Loucy (cell line): Measurements from ENCODE around the gene SYT1.

ENCODE experiments used
- H2AFZ ChIP-seq: fragments of 200-600 bp; sonication (generic); 2 replicates; pipeline ENCODE4 v1.6.0; 2016; ENCODE audit warnings: antibody characterized with exemption, mild to moderate bottlenecking, low read length, moderate library complexity
- H3F3A ChIP-seq: fragments of 200-600 bp; 2 replicates; pipeline ENCODE4 v1.6.0; 2016; ENCODE audit warnings: antibody characterized with exemption, low read depth, mild to moderate bottlenecking
- H3K27me3 ChIP-seq: fragments of 200-600 bp; sonication (generic); 2 replicates; pipeline ENCODE4 v1.6.1; 2014; ENCODE audit warnings: low read length, mild to moderate bottlenecking; ENCODE audit not compliant: insufficient read depth, poor library complexity, severe bottlenecking
- H3K36me3 ChIP-seq: fragments of 200-600 bp; sonication (generic); 2 replicates; pipeline ENCODE4 v1.6.1; 2016; ENCODE audit warnings: low read length; ENCODE audit not compliant: insufficient read depth
- H3K4me1 ChIP-seq: fragments of 200-600 bp; sonication (generic); 2 replicates; pipeline ENCODE4 v1.5.1; 2014; ENCODE audit warnings: low read length, mild to moderate bottlenecking; ENCODE audit not compliant: insufficient read depth, poor library complexity, severe bottlenecking
- H3K4me2 ChIP-seq: fragments of 200-600 bp; sonication (generic); 2 replicates; pipeline ENCODE4 v1.6.0; 2014; ENCODE audit warnings: antibody characterized with exemption, low read length, low read depth, mild to moderate bottlenecking; ENCODE audit not compliant: poor library complexity, severe bottlenecking
- H3K4me3 ChIP-seq: fragments of 200-600 bp; sonication (generic); 2 replicates; pipeline ENCODE4 v1.5.1; 2014; ENCODE audit warnings: low read length, mild to moderate bottlenecking, mixed read lengths; ENCODE audit not compliant: poor library complexity, severe bottlenecking
- H3K79me2 ChIP-seq: fragments of 200-600 bp; sonication (generic); 2 replicates; pipeline ENCODE4 v1.6.1; 2014; ENCODE audit warnings: low read length; ENCODE audit not compliant: insufficient read depth
- H3K9ac ChIP-seq: fragments of 200-600 bp; sonication (generic); 2 replicates; pipeline ENCODE4 v1.6.0; 2014; ENCODE audit warnings: mild to moderate bottlenecking, low read depth, low read length, moderate library complexity; ENCODE audit not compliant: poor library complexity, severe bottlenecking
- H3K9me2 ChIP-seq: fragments of 200-600 bp; sonication (generic); replicated peaks from 2 replicates; pipeline ENCODE4 v1.6.1; 2016; ENCODE audit warnings: low read depth, low read length, mixed read lengths
- H3K9me3 ChIP-seq: fragments of 200-600 bp; sonication (generic); 2 replicates; pipeline ENCODE4 v1.6.1; 2014; ENCODE audit warnings: mild to moderate bottlenecking, antibody characterized with exemption, low read length, low read depth; ENCODE audit not compliant: insufficient read depth
- H4K20me1 ChIP-seq: fragments of 200-600 bp; sonication (generic); 2 replicates; pipeline ENCODE4 v1.6.0; 2014; ENCODE audit warnings: antibody characterized with exemption, low read length, mild to moderate bottlenecking; ENCODE audit not compliant: insufficient read depth, poor library complexity, severe bottlenecking
- CTCF ChIP-seq: fragments of 200-600 bp; sonication (generic); conservative IDR thresholded peaks from 2 replicates; pipeline ENCODE4 v1.5.1; 2014; ENCODE audit warnings: mild to moderate bottlenecking, antibody characterized with exemption, low read length
- EZH2phosphoT487 ChIP-seq: fragments of 200-600 bp; IDR thresholded peaks from 2 replicates; pipeline ENCODE4 v1.6.1; 2018; ENCODE audit warnings: antibody characterized with exemption, mild to moderate bottlenecking, moderate library complexity, borderline replicate concordance

Gene SYT1

DNA sequence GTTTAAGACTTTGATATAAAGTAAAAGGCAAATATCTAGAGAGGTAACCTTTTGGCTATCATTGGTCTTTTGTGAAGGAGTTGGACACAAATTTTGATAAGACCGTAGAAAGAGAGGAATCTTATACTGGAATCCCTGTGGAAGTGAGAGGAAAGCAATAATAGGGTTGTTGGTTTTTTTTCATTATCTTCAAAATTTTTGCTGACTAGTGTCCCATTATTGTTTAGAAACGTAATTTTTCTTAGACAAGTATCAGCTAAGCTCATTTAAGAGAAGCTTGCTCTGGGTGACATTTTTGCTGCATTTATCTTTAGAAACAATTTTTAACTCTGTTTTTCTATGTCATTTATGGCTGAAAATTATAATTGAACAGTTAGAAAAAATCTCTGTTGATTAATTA lies 300.3 kb downstream of the SYT1 start:
- H3K4me2 ChIP-seq: no peak overlapping the region
- H3K9me3 ChIP-seq: no peaks in the 10 kb centered on the region
- no peak overlapping the region for H3K4me3 ChIP-seq
- H4K20me1 ChIP-seq: no peaks in the 10 kb centered on the region
- no peaks in the 10 kb centered on the region for H3K4me1 ChIP-seq
- no peak for TF ChIP-seq EZH2phosphoT487
- H3K36me3 ChIP-seq: no peaks in the 10 kb centered on the region
- no peak overlapping the region for H2AFZ ChIP-seq
- H3K79me2 ChIP-seq: no peaks in the 10 kb centered on the region
- no peaks in the 10 kb centered on the region for H3K27me3 ChIP-seq
- H3K9ac ChIP-seq: no peak overlapping the region
- H3K9me2 ChIP-seq: no peaks in the 10 kb centered on the region
- H3F3A ChIP-seq: no peaks in the 10 kb centered on the region

DNA sequence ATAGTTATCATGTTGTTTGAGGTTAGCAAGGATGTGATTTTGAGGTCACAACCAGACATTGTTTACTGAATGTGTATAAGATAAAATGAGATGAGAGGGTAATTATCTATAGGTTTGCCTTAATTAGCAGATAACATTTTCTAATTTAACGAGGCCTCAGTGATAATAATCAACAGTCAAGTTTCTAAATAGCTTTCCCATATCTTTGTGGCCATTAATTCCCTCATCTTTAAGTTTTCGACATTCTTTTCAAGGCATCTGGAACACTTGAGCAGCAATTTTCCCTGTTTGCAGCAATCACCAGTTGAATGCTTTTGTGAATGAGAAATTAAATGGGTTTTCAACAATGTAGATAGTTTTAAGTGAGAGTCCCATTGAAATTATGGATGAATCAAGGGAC lies 304.1 kb downstream of the SYT1 start:
- H3K27me3 ChIP-seq: no peaks in the 10 kb centered on the region
- H3K9me2 ChIP-seq: no peaks in the 10 kb centered on the region
- no peaks in the 10 kb centered on the region for H3K79me2 ChIP-seq
- H4K20me1 ChIP-seq: no peaks in the 10 kb centered on the region
- no peaks in the 10 kb centered on the region for H3K36me3 ChIP-seq
- no peak overlapping the region for H2AFZ ChIP-seq
- H3K4me2 ChIP-seq: no peak overlapping the region
- H3F3A ChIP-seq: no peaks in the 10 kb centered on the region
- no peak overlapping the region for H3K4me3 ChIP-seq
- H3K9ac ChIP-seq: no peak overlapping the region
- H3K9me3 ChIP-seq: no peaks in the 10 kb centered on the region
- no peak for TF ChIP-seq EZH2phosphoT487
- no peak for TF ChIP-seq CTCF
- no peaks in the 10 kb centered on the region for H3K4me1 ChIP-seq

DNA sequence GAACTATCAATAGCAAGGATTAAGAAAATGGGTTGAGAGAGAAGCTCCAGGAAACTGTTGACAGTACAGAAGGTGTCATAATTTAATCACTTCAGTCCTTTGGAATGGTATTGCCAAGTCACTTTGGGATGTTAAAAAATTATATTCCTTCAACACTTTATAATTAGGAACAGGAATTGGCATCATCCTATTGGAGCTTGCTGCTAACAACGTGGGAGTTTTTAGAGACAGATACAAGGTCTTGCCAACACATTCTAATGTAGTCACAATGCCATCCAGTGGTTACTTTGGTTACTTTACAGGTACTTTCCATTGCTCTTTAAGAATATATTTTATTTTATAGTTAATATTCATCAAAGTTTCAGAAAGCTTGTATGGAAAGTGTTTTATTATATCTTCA lies 310.1 kb downstream of the SYT1 start:
- Histone ChIP-seq H2AFZ (no peak overlapping the region), H3K4me2 (no peak overlapping the region), H3K4me1 (no peaks in the 10 kb centered on the region), H3K27me3 (no peaks in the 10 kb centered on the region), H4K20me1 (no peaks in the 10 kb centered on the region), H3K9ac (no peak overlapping the region), H3K9me2 (no peaks in the 10 kb centered on the region), H3K9me3 (no peaks in the 10 kb centered on the region), H3K36me3 (no peaks in the 10 kb centered on the region), H3K4me3 (no peak overlapping the region), H3F3A (no peaks in the 10 kb centered on the region), H3K79me2 (no peaks in the 10 kb centered on the region)
- TF ChIP-seq EZH2phosphoT487 (no peak), CTCF (no peak)

- Histone ChIP-seq H3K9ac (no peak overlapping the region), H3K4me1 (no peaks in the 10 kb centered on the region), H3K4me3 (no peak overlapping the region), H3K36me3 (no peaks in the 10 kb centered on the region), H3K9me2 (no peaks in the 10 kb centered on the region), H3K9me3 (no peaks in the 10 kb centered on the region), H2AFZ (no peak overlapping the region), H3K79me2 (no peaks in the 10 kb centered on the region), H3K4me2 (no peak overlapping the region), H3F3A (no peaks in the 10 kb centered on the region), H3K27me3 (no peaks in the 10 kb centered on the region), H4K20me1 (no peaks in the 10 kb centered on the region)
- TF ChIP-seq CTCF (no peak), EZH2phosphoT487 (no peak)
Measured at GRCh38 chr12:79183003-79183402, 318.4 kb downstream of the SYT1 start.
